HG03469 (cell line): Measurements from ENCODE around the gene IQSEC1.

Experiments used
- ATAC-seq: cut with Tn5 transposase; IDR thresholded peaks from one replicate; pipeline ENCODE4 v1.9.1; 2021; ENCODE audit warnings: mild to moderate bottlenecking, moderate library complexity, moderate number of reproducible peaks; ENCODE audit not compliant: unreplicated experiment

Gene IQSEC1

GRCh38 chr3:13073326-13074005 lies at the start of gene IQSEC1:
Gene IQSEC1 (minus strand): TSS chr3:13073429. CDS start chr3:13073014, 415 bp downstream.
- peak; percentile 36 for ATAC-seq

GRCh38 chr3:13122081-13123012 lies 49.1 kb upstream of the IQSEC1 start:
- ATAC-seq, result no peak

- no peak for ATAC-seq
These were observed 48.3 kb upstream of the IQSEC1 start for GRCh38 chr3:13121553-13122001.

GRCh38 chr3:13120928-13121552 lies 47.8 kb upstream of the IQSEC1 start:
- no peak for ATAC-seq

- no peak for ATAC-seq
These were observed 47.2 kb upstream of the IQSEC1 start for GRCh38 chr3:13120289-13120927.

- ATAC-seq, result no peak
These were observed 46.4 kb upstream of the IQSEC1 start for GRCh38 chr3:13119471-13120220.

- no peak for ATAC-seq
These were observed 43.2 kb upstream of the IQSEC1 start for GRCh38 chr3:13116426-13116825.

- ATAC-seq, result no peak
These were observed 42.8 kb upstream of the IQSEC1 start for GRCh38 chr3:13115991-13116390.

GRCh38 chr3:13115576-13115910 lies 42.3 kb upstream of the IQSEC1 start:
- no peak for ATAC-seq

- no peak for ATAC-seq
These were observed 41.8 kb upstream of the IQSEC1 start for GRCh38 chr3:13114811-13115575.

- no peak for ATAC-seq
These were observed 40.4 kb upstream of the IQSEC1 start for GRCh38 chr3:13113346-13114330.

GRCh38 chr3:13112521-13113345 lies 39.5 kb upstream of the IQSEC1 start:
- no peak for ATAC-seq

GRCh38 chr3:13111873-13112520 lies 38.8 kb upstream of the IQSEC1 start:
- ATAC-seq, result no peak

- peak; percentile 9 for ATAC-seq
These were observed 38.1 kb upstream of the IQSEC1 start for GRCh38 chr3:13111173-13111872.

- peak; percentile 71 for ATAC-seq
These were observed 37.5 kb upstream of the IQSEC1 start for GRCh38 chr3:13110678-13111116.

GRCh38 chr3:13109516-13109915 lies 36.3 kb upstream of the IQSEC1 start:
- no peak for ATAC-seq
